ENCODE data around the gene MAP4K4.

DNA sequence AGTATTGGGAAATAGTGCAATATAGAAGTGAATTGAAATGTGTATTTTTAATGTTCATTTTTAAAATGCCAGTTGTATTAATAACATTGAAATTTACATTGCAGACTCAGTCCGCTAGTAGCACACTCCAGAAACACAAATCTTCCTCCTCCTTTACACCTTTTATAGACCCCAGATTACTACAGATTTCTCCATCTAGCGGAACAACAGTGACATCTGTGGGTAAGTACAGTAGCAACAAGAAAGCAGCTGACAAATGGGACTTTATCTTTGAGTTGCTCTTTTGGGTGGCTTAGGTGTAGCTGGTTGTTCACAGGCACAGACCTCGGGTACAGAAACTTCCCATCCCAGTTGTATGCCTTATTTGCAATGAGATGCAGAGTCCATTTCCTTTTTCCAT, 176.0 kb downstream of the MAP4K4 start:
- TF ChIP-seq EZH2phosphoT487 (IDR thresholded peaks at IDR 0.05; ENCODE audit: low read depth, severe bottlenecking, unreplicated experiment) = no peak
- TF ChIP-seq, protein P1, sequence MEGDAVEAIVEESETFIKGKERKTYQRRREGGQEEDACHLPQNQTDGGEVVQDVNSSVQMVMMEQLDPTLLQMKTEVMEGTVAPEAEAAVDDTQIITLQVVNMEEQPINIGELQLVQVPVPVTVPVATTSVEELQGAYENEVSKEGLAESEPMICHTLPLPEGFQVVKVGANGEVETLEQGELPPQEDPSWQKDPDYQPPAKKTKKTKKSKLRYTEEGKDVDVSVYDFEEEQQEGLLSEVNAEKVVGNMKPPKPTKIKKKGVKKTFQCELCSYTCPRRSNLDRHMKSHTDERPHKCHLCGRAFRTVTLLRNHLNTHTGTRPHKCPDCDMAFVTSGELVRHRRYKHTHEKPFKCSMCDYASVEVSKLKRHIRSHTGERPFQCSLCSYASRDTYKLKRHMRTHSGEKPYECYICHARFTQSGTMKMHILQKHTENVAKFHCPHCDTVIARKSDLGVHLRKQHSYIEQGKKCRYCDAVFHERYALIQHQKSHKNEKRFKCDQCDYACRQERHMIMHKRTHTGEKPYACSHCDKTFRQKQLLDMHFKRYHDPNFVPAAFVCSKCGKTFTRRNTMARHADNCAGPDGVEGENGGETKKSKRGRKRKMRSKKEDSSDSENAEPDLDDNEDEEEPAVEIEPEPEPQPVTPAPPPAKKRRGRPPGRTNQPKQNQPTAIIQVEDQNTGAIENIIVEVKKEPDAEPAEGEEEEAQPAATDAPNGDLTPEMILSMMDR (IDR thresholded peaks at IDR 0.05; ENCODE audit: poor library complexity) = peak; percentile 41
